AG04449 (cell line): ENCODE results near the gene UBASH3B.

ENCODE experiments used
- CTCF ChIA-PET: fragments of 350-600 bp; formaldehyde crosslinking; extraction: SDS; loops from one replicate; lab custom pipeline; 2021; ENCODE audit warnings: antibody characterized with exemption; lab: Yijun Ruan, JAX
- POLR2A ChIA-PET: fragments of 400-600, 350-600 bp; formaldehyde crosslinking; extraction: SDS; loops from one replicate; lab custom pipeline; 2020; ENCODE audit warnings: antibody characterized with exemption, inconsistent platforms; lab: Yijun Ruan, JAX
- DNase-seq: peaks from one replicate; pipeline ENCODE4 v3.0.0-alpha.2; 2010; ENCODE audit warnings: low read depth, low spot score
- H3K4me3 ChIP-seq: 2 replicates; pipeline ENCODE4 v1.5.1; 2011; ENCODE audit warnings: low read depth, mild to moderate bottlenecking, control low read depth, low read length
- TF ChIP-seq, protein P1 (sequence below): IDR thresholded peaks from one replicate; pipeline ENCODE4 v1.5.1; 2011; ENCODE audit warnings: mild to moderate bottlenecking, moderate library complexity, low read length, control low read depth, inconsistent platforms; ENCODE audit not compliant: insufficient read depth; ENCODE audit errors: missing control alignments

UBASH3B gene

DNA sequence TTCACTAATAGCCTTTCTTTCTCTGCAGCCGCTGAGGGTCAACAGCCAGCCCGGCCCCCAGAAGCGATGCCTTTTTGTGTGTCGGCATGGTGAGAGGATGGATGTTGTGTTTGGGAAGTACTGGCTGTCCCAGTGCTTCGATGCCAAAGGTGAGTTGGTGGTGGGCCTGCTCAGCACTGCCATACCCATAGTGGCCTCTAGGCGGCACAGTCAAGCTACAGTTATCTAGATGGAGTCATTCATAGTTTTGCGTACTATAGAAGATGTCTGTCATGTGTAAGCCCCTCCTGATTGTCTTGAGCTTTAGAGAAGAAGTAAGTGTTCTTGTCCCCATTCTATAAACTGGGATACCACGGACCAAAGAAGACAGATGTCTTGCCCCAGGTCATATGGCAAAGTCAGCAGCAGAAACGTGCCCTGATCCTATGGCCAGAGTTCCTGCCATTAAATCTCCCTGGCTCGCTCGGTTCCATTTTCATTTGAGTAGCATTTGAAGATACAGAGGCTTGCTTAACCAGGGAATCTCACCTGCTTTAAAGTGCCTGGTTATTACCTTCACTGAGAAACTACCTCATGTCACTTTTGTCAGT lies 140.7 kb downstream of the UBASH3B start:
- CTCF ChIA-PET = interaction anchor here (0.6 to 10.3 kb wide), 20 partner anchors 12 to 226 kb away, joined by 3 to 165 read pairs (median 5); no protein-coding TSS in a partner anchor
- POLR2A ChIA-PET = no interaction called here
- no peak for DNase-seq
- no peak overlapping the region for H3K4me3 ChIP-seq
- TF ChIP-seq, protein P1, sequence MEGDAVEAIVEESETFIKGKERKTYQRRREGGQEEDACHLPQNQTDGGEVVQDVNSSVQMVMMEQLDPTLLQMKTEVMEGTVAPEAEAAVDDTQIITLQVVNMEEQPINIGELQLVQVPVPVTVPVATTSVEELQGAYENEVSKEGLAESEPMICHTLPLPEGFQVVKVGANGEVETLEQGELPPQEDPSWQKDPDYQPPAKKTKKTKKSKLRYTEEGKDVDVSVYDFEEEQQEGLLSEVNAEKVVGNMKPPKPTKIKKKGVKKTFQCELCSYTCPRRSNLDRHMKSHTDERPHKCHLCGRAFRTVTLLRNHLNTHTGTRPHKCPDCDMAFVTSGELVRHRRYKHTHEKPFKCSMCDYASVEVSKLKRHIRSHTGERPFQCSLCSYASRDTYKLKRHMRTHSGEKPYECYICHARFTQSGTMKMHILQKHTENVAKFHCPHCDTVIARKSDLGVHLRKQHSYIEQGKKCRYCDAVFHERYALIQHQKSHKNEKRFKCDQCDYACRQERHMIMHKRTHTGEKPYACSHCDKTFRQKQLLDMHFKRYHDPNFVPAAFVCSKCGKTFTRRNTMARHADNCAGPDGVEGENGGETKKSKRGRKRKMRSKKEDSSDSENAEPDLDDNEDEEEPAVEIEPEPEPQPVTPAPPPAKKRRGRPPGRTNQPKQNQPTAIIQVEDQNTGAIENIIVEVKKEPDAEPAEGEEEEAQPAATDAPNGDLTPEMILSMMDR = peak; percentile 87

DNA sequence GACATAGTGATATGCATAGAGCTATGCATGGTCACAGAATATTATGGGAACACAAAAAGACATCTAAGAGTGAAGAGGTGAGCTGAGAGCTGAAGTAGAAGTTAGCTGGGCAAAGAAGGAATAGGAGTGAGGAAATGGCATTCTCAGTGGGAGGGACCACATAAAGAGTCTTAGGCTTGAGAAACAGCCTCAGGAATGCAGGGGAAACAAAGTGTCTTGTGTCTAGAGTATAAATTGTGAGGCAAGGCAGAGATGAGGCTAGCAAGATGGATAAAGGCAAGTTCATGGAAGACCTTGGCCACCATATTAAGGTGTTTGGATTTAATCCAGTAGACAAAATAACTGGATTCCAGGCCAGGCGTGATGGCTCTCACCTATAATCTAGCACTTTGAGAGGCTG lies 142.1 kb downstream of the UBASH3B start:
- no peak overlapping the region for H3K4me3 ChIP-seq
- TF ChIP-seq, protein P1 = no peak
- ChIA-PET CTCF (interaction anchor here (1.2 to 10.3 kb wide), 7 partner anchors 10 to 225 kb away, joined by 3 to 165 read pairs (median 52); no protein-coding TSS in a partner anchor), POLR2A (no interaction called here)
- no peak for DNase-seq

DNA sequence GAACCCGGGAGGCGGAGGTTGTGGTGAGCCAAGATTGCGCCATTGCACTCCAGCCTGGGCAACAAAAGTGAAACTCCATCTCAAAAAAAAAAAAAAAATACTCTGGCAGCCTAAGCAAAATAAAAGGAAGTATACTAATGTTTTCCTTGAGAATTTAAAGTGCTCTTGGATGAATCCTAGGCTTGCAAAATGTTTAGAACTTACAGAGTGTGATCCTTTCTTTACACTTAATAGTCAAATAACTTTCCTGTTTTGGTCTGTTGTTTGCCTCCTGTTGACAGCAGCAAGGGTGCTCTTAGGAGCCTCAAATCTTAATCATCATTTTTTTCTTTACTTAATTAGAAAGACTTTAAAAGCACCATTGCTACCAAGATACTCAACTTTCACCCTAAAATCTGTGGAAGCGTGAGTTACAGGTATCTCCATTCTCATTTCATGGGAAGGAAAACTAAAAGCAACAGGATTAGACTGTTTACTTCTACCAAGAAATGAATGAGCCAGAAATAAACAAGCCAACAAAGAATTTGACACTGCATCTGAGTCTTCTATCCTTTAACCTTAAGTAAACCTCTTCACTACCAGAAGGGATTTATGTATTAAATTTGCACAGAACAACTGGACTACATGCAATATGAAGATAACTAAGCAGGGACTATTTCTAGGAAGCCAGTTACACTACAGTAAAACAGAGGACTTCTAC lies 144.0 kb downstream of the UBASH3B start:
- TF ChIP-seq, protein P1 = no peak
- ChIA-PET CTCF (interaction anchor here (1.3 to 10.3 kb wide), 5 partner anchors 8 to 170 kb away, joined by 4 to 165 read pairs (median 53); no protein-coding TSS in a partner anchor), POLR2A (no interaction called here)
- no peak overlapping the region for H3K4me3 ChIP-seq
- DNase-seq = no peak

DNA sequence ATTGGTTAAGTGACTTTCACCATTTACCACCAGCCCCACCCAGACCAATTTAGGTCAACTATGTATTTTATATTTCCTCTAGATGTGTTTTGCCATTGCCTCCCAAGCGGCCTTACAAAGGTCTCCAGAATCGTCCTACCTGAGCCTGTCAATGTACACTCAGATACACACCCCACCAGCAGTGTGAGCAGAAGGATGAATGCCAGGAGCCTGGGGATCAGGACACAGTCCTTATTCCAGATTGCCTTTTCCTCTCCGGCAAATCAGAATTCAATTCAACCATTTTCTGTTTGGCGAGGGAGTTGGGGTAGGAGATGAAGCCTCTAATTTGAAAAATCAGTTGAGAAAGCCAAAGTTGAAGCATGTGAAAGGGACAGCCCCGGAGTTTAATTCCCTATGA lies 147.4 kb downstream of the UBASH3B start:
- CTCF ChIA-PET = interaction anchor here (2.1 kb wide), 1 partner anchor 170 kb away, joined by 8 read pairs; no protein-coding TSS in a partner anchor
- H3K4me3 ChIP-seq = no peak overlapping the region
- no peak for DNase-seq

DNA sequence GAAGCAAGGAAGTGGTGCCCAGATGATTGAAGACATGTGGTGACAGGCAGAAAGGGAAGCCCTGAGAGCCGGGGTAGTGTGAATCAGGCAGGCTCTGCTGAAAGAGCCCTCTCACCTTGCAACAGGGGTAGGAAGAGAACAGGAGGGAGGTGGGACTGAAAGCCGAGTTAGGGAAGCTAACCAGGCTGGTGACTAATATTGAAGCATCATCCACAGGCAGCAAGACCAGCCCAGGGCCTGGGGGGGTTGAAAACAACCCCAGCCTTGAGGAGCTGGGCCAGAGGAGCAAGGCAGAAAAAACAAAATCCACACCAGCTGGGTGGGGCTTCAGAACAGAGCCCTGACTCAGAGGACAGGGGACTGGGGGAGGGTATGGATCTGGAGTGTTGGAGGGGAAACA lies 147.8 kb downstream of the UBASH3B start:
- CTCF ChIA-PET = interaction anchor here (0.6 to 2.3 kb wide), 4 partner anchors 12 to 175 kb away, joined by 3 to 8 read pairs (median 6); no protein-coding TSS in a partner anchor
- H3K4me3 ChIP-seq = no peak overlapping the region
- DNase-seq = no peak
- POLR2A ChIA-PET = no interaction called here
- TF ChIP-seq, protein P1 = no peak

More for the DNA sequence above, 147.4 kb downstream of the UBASH3B start:
- TF ChIP-seq, protein P1 = no peak
- POLR2A ChIA-PET = no interaction called here

DNA sequence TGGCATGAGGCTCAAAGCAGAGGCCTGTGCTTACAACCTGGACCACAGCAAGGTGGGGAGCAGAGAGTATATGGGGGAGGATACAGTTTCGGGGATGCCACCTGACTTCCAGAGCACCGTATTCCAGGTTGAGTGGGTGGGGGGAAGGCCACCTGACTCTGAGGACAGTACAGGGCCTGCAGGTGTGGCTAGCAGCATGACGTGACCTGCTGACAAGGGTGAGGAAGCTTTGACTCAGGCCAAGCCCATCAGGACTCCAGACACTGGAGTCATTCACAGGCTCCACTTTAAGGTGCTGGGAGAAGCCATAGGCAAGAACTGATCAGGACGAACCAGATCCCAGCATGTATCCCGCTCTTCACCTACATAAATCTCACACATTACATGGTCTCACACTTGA lies 148.2 kb downstream of the UBASH3B start:
- no peak for DNase-seq
- TF ChIP-seq, protein P1 = no peak
- CTCF ChIA-PET = interaction anchor here (0.6 to 2.3 kb wide), 7 partner anchors 12 to 175 kb away, joined by 3 to 8 read pairs (median 5); no protein-coding TSS in a partner anchor
- POLR2A ChIA-PET = no interaction called here
- no peak overlapping the region for H3K4me3 ChIP-seq
